ENCODE measurements around the gene PTP4A2.
A peak's percentile ranks its signal among the peaks of the same experiment; 100 is the strongest.
"Not testable (repeated sequence)": the region's sequence is repeated elsewhere in the genome, so short reads cannot be mapped to it uniquely, and the experiment has no call there.

Gene PTP4A2

GRCh38 chr1:31949862-31950261 lies 11.7 kb upstream of the PTP4A2 start:
- DNase-seq, result peak in 1 of 2 experiments; percentile 4

GRCh38 chr1:31945677-31946076 lies 7.5 kb upstream of the PTP4A2 start:
- not testable (repeated sequence) for DNase-seq

- peak; percentile 86 for DNase-seq
Measured at GRCh38 chr1:31944205-31945089, 6.3 kb upstream of the PTP4A2 start.

DNA sequence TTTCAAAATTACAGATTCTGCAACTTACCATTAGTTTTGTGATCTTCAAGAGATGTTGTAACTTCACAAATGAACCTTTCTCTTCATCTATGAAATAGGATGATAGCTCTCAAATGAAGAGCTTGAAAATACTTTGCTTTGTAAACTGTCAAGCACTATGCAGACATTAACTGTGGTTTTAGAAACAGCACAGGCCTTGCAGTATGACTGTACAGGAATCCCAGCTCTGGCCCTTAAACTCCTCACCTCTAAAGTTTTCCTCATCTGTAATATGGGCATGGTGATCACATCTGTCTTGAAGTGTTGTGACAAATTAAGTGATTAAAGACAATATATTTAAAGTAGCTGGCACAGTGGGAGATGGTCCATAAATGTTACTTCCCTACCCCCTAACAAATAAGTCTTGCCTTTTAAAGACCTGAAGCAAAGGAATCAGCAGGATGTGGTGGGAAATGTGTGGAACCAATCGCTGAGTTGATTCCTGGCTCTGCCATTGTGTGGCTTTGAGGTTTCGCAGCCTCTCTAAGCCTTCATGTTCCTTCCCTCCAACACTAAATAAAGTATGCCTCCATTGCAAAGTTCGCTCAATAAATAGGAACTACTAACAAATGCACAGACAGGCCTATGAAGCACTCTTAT lies 5.5 kb upstream of the PTP4A2 start:
- peak in 1 of 2 experiments; percentile 47 for DNase-seq

GRCh38 chr1:31942061-31942460 lies 3.9 kb upstream of the PTP4A2 start:
- not testable (repeated sequence) for DNase-seq

DNA sequence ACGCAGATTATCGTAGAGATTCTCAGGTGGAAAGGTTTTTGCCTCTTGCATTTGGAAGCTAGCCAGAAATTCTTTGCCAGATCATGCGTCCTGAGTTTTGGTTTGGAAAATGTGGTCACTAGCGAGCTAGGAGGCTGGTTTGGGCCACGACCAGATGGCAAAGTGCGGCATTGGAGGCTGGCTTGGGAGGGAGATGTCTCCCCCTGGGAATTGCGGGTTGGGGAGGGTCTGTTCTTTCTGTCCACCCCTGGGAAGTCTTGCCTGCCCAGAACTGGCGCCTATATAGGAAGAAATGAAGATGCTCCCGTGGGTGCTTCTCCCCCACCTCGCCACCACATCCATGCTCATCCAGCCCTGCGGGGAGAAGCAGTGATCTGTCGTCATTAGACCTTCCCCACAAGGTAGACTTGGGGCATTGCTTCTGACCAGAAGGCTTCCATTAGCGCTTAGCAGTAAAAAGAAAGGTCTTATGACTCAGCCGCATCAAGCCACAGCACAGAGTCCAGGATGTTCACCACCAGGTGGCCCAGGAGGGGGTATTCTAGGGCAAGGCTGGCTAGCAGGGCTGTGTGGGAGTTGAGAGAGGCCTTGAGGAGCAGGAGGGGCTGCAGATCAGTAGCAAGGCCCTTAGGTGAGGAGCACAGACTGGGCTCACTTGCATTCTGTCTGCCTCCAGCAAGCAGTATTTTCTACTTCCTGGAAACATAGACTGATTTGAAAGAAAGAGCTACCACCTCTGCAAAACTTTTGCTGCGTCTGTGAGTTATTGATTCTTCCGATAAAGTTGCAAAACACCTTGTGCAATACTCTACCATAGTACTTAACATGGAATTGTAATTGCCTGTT lies 1.5 kb upstream of the PTP4A2 start:
- DNase-seq, result peak; percentile 87 to 88

DNA sequence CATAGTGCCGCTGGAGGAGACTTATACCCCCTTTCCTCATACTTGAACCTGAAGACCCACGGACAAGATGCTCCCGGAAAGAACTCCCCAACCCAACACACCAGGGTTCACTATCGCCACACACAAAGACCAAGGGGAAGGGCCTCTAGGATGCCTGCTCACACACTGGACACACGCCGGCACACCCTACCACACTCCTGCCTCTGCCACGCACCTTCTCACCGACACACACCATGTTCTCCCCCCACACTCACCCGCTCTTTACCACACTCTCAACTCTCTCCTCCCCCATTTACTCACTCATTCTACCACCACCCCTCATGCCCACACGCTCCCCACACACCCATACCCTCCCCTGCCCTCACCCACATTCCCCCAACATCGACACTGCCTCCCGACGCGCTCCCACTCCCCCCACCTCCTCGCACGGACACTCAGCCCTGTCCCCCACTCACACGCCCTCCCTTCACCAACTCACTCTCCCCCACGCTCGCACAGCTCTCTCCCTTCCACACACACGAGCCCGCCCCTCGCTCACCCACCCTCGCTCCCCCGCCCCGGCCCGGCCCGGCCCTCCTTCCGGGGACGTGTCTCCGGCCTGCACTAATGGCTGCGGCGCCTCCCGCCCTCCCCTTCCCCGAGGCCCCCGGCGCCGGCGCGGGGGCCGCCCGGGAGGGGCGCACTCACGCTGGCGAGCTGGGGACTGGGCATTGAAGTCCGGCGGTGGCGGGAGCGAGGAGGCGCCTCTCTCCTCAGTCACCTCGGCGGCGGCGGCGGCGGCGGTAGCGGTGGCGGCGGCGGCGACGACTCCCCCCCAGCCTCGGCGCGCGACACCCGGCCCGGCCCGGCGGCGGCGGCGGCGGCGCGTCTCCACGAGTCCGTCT lies 626 bp downstream of the PTP4A2 start:
- DNase-seq, result peak; percentile 81 to 85

DNA sequence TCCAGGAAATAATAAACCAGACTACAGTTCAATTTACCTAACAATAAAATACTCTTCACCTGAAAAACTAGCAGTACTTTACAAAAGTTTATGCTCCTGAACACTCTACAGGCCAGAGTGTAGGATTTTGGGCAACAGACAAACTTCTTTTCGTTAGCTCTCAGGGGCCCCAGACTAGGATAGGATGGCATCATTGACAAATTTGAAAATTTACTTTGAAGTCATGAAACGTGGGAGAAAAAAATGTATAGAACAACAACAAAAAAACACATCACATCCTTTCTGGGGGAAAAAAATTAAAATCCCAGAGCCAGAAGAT lies 1.2 kb downstream of the PTP4A2 start:
- DNase-seq, result no peak

GRCh38 chr1:31936278-31936980 lies 1.7 kb downstream of the PTP4A2 start:
- no peak for DNase-seq

DNA sequence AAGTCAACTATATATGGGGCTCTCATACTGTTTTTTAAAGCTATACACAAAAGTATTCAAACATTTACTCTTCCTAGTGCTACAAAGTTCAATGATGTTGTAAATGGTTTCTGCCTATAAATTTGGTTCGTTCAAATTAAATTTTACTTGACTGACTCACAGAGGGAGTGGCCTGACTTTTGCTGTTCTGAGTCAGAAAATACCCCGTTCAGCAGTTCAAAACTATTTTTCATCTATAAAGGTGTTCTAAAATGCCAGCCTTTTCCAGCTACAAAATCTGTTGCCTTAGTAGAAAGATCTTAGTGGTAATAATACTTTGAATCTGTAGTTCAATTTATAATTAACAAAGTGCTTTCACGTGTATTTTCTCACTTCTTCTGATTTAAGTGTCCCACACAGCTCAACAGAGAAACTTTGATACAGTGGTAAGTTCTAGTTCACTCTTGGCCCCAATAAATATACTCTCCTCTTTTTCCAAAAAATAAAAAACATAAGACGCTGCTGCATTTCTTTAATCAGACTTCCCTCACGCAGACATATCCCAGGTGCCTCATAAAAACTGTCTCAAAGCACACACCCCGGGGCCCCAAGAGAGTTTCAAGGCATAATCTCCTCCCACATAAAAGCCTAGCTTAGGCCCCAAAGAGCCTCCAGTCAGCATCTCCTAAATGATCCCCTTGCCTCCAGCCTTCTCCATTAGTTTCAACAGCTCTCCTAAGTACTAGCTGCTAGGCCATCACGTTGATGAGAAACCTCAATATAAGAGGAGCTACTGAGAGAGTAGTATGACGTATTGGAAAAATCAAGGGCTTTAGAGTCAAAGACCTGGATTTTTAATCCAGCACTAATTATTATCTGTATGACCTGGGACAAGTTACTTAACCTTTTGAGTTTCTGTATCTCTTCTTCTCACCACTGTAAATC lies 3.2 kb downstream of the PTP4A2 start:
- DNase-seq, result peak in 1 of 2 experiments; percentile 53

- no peak for DNase-seq
Measured at GRCh38 chr1:31932491-31933316, 5.5 kb downstream of the PTP4A2 start.

DNA sequence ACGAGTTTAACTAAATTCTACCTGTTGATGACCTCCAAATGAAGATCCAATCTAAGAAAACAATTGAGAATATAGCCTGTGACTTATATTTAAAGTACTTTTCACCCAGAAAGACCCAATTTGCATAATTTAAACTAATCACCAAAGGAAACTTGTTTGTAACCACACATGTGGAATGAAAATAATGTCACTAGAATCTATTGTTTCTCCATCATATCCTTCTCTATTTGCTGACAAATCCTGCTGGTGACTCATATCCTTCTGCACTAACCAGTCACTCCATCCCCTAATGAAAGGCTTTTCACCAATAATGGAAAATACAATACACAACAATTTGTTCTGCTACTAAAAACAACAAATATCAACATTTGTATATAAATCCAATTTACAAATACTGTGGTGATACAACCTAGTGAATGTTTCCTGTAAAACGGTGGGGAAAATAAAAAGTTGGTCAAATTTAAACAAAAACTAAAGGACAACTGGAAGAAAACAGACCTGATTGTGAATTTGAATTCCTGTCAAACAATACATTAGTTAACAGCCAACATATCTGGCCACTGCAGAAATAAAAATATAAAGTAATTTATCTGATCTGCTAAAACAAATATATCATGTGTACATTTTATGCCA lies 6.5 kb downstream of the PTP4A2 start:
- no peak for DNase-seq

- no peak for DNase-seq
Measured at GRCh38 chr1:31930836-31931592, 7.2 kb downstream of the PTP4A2 start.

- no peak for DNase-seq
Measured at GRCh38 chr1:31927661-31927980, 10.5 kb downstream of the PTP4A2 start.

DNA sequence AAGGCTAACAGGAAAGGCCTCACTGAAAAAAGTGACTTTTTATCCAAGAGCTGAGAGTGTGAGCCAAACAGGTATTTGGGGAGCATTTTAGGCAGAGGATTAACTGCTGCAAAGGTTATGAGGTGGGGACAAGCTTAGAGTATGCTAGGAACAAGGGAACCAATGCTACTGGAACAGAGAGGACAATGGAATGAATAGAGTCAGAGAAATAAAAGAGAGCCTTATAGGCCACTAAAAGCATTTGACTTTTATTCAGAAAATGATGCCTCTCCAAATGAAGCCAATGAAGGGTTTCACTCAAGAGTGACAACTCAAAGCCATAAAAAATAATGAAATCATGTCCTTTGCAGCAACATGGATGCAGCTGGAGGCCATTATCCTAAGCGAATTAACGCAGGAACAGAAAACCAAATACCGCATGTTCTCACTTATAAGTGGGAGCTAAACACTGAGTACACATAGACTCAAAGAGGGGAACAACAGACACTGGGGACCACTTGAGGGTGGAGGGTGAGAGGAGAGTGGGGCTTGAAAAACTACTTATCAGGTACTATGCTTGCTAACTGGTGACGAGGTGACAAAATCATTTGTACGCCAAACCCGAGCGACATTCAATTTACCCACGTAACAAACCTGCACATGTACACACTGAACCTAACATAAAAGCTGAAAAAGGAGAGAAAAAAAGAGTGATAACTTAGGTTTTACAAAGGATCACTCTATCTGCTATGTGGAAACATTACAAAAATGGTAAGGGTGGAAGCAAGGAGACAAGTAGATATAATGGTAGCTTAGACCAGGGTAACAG lies 11.1 kb downstream of the PTP4A2 start:
- no peak for DNase-seq

DNA sequence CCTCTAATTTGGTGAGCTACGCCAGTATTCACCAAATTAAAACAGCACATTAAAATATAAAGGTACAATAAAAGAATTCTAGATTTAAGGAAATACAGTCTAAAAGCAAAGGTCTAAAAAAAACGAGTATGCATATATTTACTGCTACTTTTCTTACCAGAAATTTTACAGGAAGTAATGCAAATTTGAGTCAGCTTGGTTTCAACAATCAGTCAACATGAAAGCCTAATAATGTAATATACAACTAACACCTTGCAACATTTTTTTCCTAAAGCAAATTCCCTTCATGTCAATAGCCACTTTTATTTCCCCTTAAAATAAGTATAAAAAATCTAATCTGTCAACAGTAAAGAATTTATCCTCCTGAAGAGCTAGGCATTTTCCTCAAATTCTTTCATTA lies 11.9 kb downstream of the PTP4A2 start:
- no peak for DNase-seq

DNA sequence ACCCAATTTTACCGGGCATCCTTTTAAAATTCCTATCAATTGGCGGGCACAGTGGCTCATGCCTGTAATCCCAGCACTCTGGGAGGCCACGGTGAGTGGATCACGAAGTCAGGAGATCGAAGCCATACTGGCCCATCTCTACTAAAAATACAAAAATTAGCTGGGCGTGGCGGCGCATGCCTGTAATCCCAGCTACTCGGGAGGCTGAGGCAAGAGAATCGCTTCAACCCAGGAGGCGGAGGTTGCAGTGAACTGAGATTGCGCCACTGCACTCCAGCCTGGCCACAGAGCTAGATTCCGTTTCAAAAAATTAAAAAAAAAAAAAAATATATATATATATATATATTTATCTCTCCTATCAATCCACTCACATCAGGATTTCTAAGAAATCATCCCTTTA lies 12.3 kb downstream of the PTP4A2 start:
- not testable (repeated sequence) for DNase-seq

DNA sequence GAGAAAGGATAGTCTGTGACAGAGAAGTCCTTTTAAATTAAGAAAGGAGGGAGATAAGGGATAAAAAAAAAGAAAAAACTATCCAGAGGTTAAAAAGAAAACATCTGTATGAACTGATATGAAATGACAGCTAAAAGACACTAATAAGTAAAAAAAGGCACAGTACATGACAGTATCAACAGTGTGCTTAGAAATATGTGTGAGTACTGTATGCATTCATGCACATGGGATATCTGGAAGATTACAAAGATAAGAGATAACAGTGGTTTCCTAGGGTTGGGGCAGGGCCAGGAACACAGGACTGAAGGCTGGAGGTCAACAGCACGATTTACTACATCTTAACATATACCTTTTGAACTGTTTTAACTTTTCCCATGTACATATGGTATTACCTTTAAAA lies 13.3 kb downstream of the PTP4A2 start:
- DNase-seq, result no peak
